GM18511 (cell line): ENCODE results near the gene GRID2IP.
"Not testable (repeated sequence)": the region's sequence is repeated elsewhere in the genome, so short reads cannot be mapped to it uniquely, and the experiment has no call there.

ENCODE experiments used
- ATAC-seq: cut with Tn5 transposase; IDR thresholded peaks from one replicate; pipeline ENCODE4 v1.9.1; 2021; ENCODE audit warnings: mild to moderate bottlenecking, moderate library complexity; ENCODE audit not compliant: unreplicated experiment

GRID2IP gene

DNA sequence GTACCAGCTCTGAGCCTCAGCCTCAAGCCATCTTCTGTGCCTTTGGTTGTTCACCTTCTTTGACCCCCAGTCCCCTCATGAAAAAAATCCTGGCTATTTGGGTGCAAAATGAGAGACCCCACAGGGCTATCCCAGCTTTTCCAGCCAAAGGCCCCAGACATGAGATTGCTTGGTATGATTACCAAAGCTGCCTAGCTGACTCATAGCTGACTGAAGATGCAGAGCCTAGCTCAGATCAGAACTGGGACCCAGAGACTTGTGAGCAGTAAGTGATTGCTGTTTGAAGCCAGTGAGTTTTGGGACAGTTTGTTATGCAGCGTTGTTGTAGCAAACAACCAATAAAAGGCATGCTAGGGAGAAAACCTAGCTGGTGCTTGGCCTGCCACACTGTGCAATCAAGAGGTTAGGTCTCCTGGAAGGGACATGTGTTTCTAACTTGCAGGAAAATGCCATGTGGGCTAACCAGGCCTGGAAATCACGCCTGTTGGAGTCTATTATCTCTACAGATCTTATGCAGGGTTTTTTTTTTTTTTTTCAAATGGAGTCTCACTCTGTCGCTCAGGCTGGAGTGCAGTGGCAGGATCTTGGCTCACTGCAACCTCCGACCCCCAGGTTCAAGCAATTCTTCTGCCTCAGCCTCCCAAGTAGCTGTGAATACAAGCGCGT, 55.5 kb downstream of the GRID2IP start:
- no peak for ATAC-seq

DNA sequence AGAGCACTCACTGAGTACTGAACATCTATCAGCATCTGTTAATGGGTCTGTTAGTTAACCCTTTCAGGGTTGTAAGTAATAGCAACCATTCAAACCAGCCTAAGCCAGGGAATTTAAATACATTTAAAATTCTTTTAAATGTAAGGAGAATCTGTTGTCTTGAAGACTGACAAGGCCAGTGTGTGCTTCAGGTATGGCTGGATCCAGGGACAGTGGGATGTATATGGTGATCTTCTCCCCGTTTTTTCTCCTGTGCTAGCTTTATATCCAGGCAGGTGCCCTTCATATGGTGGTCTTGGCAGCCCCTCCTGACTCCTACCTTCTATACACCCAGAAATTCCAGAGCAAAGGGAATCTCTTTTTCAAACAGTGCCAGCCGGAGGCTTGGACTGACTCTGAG, 56.9 kb downstream of the GRID2IP start:
- ATAC-seq: no peak

DNA sequence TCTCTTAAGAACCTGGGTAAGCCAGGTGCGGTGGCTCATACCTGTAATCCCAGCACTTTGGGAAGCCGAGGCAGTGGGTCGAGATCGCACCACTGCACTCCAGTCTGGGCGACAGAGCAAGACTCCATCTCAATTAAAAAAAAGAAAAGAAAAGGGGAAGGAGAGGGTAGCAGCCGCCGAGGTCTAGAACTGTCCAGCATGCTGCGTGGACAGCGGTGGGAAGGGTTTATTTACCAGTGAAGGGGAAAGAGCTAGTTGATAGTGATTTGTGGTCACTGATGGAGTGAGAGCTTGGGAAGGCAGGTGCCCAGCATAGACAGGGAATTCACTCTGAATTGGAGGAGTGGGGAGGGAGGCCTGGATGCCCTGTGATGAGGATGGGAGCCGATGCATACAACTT, 60.1 kb downstream of the GRID2IP start:
- no peak for ATAC-seq

DNA sequence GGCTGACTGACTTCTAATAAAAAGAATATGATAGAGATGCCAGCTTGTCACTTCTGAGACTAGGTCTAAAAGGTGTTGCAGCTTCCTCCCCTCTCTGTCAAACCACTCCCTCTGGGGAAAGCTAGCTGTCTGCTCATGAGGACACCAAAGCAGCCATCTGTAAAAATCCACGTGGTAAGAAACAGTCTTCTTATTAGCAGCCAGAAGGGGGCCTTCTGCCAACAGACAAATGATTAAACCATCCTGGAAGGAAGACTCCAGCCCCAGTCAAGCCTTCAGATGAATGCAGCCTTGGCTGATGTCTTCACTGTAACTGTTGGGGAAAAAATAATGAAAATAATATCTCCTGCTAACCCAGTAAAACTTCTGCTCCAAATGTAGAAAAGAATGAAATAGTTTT, 61.6 kb downstream of the GRID2IP start:
- no peak for ATAC-seq

DNA sequence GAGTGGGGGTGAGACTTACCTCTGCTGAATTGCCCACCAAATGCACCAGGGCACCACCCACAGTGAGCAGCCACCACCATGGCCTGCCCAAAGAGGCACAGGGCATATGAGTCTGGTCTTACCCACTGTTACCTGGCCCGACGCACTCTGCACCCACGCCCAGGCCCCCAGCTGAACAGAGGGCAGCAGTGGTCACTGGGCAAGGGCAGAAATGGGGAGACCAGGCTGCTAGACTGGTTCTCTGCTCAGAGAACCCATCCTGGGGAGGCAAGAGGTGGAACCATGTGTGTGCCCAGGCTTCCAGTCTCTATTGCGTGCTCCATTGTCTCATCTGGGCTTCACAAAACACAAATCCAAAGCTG, 64.1 kb downstream of the GRID2IP start:
- no peak for ATAC-seq

DNA sequence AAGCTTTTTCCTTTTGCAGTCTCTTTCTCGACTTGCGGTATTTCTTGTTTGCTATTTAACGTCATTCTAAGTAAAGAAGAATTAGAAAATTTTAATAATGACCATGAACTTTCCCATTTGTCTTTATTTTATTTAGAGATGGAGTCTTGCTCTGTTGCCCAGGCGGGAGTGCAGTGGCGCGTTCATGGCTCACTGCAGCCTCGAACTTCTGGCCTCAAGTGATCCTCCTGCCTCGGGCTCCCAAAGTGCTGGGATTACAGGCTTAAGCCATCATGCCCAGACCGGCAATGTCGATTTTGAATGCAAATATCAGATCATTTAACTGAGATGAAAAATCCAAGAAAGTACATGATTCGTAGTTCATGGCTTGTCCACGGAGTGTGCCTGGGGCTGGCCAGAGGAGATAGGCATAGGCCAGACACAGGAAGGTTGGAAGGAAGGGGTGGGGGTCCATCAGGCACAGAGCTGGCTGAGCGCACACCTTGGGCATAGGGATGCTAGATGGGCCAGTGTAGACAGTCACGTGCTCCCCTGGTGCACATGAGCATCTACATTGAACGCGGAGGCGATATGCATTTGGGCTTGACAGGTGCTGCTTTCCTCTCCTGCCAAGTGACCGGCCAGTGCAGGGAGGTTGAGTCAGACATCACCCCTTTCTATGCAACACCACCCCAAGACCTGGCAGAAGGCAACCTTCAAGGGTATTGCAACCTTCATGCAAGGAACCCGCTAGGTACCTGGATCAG, 64.7 kb downstream of the GRID2IP start:
- no peak for ATAC-seq

DNA sequence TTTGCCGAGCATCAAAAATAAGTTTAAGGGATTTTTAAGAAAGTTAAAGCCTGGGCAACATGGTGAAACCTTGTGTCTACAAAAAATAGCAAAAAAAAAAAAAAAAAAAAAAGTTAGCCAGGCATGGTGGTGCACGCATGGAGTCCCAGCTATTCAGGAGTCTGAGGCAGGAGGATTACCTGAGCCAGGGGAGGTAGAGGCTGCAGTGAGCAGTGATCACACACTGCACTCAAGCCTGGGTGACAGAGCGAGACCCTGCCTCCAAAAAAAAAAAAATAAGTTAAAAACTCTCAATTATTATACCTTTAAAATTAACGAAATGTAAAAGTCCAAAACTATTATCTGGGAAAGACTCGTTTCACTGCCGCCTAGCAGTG, 68.5 kb downstream of the GRID2IP start:
- ATAC-seq: no peak

DNA sequence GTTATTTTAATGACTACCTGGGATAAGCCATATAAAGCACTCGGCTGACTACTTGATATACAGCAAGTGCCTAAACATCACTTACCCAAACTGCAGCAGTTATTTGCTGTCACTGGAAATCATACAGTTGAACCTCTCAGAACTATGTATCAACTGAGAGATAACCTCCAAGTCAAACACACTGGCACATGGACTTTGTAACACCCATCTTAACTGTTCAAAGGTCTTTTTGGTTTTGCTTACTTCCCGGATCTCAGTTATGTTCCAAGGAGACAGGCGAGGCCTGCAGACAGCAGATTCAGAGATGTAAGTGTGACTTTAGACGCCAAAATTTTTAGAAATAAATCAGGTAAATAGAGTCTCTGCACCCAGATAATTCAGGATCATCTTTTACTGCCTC, 69.0 kb downstream of the GRID2IP start:
- no peak for ATAC-seq

DNA sequence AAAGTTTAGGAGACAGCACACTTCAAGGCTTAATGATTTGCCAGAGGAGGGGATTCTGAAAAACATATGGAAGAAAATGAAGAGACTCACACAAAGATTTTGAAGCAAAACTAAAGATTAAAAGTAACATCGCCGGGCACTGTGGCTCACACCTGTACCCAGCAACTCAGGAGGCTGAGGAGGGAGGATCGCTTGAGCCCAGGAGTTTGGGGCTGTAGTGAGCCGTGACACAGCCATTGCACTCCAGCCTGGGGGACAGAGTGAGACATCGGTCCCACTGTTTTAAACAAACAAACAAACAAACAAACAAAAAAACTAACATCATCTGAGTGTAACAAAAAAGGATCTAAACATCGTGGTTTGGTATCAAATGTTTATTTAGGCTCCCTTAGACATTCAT, 69.8 kb downstream of the GRID2IP start:
- ATAC-seq: no peak

DNA sequence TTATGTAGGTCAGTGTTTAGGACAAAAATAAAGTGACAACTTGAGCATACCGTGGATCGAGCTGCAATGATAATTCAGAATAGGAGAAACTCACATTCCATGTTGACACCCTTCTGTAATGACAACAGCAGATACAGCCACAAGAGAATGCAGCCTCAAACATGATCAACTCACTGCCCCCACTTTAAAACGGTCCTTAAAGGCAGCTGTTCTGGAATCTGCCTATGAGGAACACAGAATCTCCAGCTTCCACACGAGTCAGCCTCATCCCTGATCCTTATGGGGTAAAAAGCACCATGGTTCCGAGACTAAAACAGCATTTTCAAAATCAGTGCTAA, 71.0 kb downstream of the GRID2IP start:
- ATAC-seq: no peak

DNA sequence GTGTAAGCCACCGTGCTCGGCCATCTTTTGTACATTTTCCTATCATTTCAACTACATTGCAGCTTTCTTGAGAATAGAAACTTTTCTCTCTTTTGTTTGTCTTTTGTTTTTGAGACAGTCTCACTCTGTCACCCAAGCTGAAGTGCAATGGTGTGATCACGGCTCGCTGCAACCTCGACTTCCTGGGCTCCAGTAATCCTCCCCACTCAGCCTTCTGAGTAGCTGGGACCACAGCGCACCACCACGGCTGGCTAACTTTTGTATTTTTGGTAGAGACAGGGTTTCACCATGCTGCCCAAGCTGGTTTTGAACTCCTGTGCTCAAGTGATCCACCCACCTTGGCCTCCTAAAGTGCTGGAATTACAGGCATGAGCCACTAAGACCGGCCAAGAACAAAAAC, 72.2 kb downstream of the GRID2IP start:
- ATAC-seq: no peak

DNA sequence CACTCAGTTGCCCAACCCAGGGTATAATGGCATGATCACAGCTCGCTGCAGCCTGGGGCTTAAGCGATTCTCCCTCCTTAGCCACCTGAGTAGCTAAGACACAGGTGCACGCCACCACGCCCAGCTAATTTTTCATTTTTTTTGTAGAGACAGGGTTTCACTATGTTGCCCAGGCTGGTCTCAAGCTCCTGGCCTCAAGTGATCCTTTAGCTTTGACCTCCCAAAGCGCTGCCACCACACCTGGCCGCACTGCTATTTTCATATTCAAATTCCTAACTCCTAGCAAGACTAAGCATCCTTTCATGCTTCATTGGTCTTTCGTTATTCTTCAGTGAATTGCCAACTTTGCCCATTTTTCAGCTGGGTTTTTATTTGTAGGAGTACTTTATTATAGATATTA, 73.1 kb downstream of the GRID2IP start:
- ATAC-seq: no peak

DNA sequence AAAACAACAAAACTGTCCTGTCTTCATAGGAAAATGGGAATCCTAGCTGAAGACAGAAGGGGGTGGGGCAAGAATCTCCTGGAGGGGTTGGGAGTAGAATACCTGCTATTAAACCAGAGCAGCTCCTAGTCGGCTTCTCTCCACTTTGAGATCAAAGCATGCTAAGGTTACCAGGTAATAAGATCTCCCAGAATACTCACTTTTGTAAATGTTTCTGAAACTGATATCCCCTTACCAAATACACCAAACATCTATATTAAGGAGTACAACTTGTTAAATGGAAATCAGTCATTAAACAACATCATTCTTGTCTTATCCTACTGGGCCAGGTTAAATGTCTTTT, 74.0 kb downstream of the GRID2IP start:
- no peak for ATAC-seq

DNA sequence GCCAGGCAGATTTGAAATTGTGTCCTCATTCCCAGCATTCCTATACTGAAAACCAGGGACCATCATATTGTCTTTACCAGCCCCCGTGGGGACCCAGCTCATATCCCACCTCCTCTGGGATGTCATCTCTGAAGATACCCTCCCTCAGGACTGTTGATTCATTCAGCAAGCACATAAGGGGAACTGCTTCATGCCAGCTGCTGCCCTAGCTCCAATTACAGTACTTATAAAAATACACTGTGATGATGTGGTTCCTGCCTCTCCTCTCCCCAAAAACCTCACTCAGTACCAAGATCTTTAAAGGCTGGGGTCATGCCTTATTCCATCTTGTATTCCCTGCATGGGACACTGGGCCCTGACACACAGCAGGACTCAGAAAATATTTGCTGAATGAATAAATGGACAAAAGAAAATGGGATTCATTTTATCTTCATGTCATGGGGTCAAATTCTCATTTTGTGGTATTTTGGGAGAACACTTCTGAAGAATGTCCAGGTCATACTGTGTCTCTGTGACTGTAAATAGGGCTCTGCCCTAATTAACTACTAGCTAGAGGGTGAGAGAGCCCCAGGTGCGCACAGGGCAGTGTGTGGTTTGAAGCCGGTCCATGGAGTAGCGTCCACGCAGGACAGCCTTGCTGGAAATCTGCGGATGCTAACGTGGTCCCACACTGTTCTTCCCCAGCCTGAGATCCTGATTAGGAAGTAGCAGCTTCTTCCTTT, 74.5 kb downstream of the GRID2IP start:
- ATAC-seq: no peak

DNA sequence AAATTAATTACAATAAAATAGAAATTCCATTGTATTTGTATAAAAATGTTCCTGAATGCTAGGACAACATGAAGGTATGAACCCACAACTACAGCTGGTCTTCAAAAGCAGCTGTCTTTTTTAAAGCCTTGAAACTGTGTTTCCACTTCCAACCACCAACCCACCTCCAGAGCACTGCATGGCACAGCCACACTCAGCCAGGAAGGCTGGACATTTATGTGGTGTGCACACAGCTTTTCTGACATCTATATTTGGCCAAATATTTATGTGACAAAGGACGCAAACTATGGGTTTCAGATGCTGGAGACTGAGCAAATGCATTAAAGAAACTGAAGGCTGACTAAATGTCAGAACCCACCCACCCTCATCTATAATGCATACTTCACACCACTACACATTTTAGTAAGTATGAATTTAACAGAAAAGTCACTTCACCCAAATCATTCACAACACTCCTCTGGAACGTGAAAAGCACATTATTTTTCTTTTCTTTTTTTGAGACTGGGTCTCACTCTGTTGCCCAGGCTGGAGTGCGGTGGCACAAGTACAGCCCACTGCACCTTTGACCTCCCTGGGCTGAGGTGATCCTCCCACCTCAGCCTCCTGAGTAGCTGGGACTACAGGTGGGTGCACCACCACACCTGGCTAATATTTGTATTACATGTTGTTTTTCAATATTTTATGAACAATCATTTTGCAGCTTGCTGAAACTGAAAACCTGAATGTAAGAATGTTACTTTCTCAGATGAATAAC, 75.7 kb downstream of the GRID2IP start:
- no peak for ATAC-seq

DNA sequence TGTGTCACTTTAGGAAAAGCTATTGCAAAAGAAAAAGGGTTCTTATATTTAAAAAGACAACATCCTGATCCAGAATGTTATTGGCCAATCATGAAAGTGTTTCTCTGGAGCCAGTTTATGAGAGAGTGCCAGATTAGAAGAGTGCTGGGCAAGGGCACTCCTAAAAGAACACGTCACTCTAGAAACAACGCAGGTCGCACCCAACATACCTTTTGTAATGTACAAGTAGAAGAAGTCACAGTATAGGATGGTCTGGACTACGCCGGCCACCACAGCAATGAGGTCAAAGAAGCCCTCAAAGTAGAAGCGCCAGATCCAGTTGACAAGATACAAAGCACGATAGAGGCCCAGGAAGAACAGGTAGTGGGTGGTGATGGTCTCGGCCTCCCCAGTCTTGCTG, 85.4 kb downstream of the GRID2IP start:
- ATAC-seq: no peak

DNA sequence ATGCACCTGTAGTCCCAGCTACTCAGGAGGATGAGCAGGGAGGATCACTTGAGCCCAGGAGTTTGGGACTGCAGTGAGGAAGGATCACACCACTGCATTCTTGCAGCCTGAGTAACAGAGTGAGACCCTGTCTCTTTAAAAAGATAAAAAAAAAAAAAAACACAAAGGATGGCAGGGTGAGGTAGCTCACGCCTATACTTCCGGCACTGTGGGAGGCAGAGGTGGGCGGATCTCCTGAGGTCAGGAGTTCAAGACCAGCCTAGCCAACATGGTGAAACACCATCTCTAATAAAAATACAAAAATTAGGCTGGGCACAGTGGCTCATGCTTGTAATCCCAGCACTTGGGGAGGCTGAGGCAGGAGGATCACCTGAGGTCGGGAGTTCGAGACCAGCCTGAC, 87.7 kb downstream of the GRID2IP start:
- ATAC-seq: not testable (repeated sequence)

DNA sequence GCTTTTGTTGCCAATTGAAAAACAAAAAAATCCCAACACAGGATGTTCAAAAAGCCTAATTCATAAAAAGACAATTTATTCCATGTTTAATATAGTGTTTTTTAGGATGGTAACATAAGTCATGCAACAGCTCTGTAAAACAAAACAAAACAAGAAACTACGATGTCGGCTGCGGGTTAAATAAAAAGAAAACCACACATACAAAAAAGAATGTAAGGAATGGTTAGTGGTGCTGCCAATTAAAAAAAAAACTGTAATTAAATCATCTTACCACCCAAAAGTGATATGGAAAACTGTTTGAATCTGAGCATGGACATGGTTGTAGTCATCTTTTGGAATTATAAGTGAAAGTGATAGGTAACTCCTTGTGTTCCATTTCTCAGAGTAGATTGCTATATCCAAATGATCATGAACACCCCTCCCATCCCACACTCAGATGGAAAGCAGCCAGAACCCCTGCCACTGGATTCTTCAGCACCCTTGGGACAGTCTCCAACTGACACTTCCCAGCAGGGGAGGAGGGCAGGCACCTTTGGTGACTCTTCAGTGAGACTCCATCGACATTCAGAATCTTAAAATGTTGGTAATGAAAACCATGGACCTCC, 89.2 kb downstream of the GRID2IP start:
- no peak for ATAC-seq

DNA sequence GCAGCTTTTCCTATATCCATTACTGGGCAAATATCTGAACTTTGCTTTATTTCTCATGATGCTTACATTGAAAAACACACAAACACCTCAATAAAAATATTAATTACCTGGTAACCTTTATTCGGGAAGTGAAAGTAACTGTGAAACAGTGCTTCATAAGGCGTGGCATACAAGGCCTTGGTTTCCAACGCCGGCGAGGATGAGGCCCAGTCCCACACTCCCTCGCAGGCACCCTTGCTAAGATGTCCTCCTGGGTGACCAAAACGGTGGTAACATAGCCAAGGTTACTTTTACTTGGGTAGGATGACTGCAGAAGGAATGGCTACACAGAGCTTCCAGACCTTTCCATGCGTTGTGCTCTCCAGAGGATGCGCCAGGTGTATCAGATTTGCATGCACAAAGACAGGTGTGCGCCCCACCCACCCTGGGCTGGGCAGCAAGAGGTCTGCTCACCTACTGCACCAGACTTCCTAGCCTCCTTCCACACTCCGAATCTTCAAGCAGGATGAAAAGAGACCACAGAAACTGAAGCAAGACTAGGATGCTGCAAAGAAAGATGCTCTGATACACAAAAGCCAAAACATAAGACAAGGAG, 90.2 kb downstream of the GRID2IP start:
- no peak for ATAC-seq

DNA sequence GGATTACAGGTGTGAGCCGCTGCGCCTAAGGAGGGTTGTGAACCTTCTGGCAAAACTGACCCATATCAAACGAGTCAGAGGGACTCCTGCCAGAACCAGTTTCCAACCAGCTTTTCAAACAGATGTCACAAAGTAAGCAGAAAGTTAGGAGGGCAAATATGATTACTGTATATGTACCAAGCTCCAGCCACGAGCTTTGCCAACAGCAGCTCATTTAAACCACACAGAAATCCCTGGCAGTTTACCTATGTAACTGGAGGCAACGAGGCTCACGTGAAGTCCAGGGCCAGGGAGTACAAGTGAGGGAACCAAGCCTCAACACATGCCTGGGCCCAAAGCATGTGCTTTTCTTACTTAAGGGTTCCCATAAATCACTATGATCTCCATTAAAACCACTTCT, 91.0 kb downstream of the GRID2IP start:
- no peak for ATAC-seq

DNA sequence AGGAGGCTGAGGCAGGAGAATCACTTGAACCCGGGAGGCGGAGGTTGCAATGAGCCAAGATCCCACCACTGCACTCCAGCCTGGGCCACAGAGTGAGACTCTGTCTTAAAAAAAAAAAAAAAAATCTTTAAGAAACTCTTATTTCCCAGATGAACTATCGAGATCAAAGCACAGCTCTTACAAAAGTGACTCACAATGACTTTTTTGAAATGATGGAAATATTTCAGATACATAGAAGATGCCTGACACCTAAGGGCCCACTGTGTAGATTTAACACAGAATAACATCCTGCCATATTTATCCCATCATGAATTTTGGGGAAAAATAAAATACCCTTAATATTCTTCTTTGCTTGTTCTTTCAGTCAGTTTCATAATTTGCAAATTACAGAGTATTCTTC, 92.6 kb downstream of the GRID2IP start:
- not testable (repeated sequence) for ATAC-seq
